NCI-H2029 (cell line): ENCODE data around the gene SPECC1.
"Not testable (repeated sequence)": the region's sequence is repeated elsewhere in the genome, so short reads cannot be mapped to it uniquely, and the experiment has no call there.

Experiments used
- DNase-seq: peaks from one replicate; lab custom pipeline; 2025; lab: John Stamatoyannopoulos, UW

Gene SPECC1

DNA sequence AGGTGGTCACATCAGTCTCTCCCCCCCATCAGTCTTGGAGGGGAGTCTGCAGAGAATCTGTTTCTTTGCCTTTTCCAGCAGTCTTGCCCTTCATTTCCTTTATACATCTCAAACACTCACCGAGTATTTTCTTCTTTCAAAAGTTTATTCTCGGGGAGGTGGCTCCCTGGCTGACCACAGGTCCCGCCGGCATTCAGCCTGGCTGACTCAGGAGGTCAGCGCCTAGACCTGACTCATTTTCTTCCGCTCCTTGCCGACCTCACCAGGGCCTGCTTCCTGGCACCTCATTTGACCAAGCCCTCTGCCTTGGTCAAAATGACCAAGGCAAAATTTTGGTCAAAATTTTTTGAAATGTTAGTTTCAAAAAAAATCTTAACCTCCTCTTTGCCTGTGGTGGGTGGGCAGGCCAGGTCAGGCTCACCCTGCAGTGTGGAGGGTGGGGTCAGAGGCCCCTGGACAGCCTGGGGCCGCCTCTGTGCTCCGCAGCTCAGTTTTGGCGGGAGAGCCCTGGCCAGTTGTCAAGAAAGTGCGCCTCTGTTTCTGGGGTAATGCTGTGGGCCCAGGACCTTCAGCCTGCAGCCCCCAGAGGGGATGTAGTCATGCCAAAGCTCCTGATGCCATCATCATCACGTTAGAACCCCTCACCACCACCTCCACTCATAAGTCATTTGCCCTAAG lies 165.6 kb downstream of the SPECC1 start:
- no peak for DNase-seq

DNA sequence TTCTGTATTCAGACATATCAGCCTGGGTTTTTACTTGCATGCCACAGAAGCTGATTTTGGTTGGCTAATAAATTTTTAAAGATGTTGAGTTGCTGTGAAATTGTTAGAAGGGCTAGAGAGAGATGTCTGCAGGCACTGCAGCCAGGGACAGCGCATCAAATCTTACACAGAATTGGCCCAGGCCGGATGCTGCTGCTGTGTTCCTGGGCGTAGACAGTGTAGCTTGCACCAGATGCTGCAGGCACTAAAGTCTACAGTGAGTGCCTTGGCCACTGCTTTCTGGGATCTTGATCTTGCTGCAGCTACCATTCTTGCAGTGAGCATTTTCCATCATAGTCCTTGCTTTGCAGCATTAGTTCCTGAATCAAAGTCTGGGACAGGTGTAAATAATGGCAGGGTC lies 169.9 kb downstream of the SPECC1 start:
- DNase-seq = no peak

DNA sequence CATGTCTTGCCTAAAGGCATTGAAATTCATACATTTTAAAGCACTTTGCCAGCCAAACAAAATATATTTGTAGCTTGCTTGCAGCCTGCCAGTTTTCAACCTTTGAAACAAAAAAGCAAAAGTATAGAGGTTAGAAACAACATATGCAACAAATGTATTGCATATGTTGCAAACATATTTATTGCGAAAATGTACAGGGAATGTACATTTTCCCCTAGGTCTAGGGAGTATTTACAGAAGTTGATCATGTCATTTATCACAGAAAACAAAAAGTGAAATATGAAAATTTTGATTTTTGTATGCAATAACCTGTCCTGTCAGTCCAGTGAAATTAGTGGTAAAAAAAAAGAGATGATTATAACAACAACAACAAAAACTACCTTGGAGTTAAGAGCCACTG lies 171.5 kb downstream of the SPECC1 start:
- DNase-seq = no peak

DNA sequence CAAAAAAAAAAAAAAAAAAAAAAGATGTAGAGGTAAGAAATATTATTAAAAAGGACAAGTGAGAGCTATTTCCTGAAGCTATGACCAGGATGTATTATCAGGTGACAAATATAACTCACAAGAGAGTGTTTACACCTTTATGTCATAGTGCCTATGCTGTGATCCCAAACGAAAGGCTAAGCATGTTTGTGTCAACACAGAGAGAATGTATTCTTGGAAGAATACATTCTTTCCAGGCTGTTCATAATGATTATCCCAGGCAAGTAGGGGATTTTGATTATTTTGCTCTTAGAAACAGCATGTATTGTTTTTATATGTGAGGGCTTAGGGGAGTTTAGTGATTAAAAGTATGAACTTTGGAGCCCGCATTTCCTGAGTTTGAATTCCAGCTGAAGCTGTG lies 175.0 kb downstream of the SPECC1 start:
- no peak for DNase-seq

DNA sequence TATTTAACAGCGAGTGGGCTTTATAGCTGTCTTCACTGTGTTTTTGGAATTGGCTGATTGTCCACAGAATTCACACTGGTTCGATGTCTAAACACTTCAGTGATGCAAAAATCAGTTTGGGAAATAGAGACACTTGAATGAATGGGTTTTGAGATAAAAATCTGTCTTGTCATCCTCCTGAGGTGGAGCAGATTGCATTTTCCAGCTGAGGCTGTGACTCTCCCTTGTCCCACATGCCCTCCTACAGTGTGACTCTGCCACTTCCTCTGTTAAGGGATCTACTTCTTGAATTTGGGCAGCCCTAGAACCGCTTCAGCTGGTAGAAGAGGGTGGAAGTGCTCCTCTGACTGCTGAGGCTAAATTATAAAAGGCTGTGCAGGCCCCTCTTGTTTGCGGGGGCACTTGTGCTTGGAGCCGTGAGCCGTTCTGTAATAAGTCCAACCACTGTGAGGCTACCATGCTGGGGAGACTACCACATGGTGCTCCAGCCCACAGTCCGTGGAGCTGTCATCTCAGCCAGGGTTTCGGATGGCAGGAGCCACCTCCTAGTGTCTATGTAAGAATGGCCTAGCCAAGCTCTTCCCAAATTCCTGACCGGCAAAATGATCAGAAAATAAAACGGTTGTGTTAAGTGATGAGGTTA lies 175.9 kb downstream of the SPECC1 start:
- no peak for DNase-seq

DNA sequence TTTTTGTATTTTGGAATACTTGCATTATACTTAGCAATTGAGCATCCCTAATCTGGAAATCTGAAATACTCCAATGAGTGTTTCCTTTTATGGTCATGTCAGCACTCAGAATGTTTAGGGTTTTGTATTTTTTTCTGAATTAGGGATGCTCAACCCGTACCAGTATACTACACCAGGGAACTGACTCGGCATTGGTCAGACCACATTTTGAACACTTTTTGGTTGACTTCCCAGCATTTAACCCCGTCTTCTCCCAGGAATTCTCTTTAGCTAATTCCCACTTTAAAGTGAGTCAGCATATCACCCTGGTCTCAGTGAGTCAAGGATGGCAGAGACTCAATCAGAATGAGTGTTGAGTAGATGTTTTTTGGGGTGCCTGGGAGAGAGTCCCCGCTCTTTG lies 177.9 kb downstream of the SPECC1 start:
- no peak for DNase-seq

DNA sequence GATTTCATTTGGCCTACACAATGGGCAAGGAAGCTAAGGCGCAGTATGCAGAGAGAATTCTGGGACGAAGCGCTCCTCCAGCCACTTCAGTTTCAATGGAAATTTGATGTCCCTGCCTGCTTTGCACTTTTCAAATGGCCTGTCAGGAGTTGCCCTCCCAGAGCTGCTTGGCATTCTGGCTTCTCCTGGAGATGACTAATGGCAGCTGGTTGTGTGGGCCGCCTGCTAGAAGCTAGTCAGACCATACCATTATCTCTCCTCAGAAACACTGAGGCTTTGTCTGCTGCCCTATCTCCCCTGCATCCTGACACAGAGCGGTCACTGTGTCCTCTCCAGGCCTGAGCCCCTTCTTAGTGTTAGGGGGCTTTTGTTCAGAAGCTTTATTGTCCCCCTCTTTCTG lies 180.1 kb downstream of the SPECC1 start:
- no peak for DNase-seq

DNA sequence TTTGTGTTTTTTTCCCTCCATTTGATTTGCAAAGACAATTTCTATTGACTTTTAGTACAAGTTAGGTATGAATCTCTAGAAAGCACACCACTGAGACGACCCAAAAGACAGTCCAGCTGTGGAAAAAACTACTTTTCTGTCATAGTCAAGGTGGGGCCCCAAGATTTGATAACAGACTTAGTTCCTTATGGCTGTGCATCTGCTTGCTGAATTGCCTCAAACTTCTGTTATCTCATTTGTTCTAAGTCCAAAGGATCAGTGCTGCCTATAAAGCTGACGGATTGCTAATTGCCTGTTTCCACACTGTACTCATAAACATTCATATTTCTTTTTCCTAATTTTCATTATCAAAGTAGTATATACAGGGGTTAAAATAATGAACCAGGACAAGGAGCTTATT lies 180.8 kb downstream of the SPECC1 start:
- DNase-seq = no peak

DNA sequence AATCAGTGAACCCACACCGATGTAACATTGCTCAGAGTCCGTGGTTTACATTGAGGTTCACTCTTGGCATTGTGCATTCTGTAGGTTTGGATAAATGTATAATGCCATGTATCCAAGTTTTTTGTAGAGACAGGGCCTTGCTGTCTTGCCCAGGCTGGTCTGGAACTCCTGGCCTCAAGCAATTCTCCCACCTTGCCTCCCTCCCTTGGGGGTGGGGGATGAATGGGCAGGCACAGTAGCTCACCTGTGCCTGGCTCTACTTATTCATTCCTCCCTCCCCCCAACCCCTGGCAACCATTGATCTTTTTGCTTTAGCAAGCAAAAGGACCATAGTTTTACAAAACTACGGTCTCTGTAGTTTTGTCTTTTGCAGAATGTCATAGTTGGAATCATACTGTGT lies 181.4 kb downstream of the SPECC1 start:
- DNase-seq = no peak

DNA sequence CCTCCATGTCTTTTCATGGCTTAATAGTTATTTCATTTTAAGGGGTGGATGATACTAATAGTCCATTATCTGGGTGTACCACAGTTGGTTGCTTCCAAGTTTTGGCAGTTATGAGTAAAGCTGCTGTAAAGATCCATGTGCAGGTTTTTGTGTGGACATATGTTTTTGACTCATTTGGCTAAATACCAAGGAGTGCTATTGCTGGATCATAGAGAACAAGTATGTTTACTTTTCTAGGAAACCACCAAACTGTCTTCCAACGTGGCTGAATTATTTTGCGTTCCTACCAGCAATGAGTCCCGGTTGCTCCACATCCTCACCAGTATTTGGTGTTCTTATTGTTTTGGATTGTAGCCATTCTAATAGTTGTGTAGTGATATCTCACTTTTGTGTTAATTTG lies 181.9 kb downstream of the SPECC1 start:
- no peak for DNase-seq

DNA sequence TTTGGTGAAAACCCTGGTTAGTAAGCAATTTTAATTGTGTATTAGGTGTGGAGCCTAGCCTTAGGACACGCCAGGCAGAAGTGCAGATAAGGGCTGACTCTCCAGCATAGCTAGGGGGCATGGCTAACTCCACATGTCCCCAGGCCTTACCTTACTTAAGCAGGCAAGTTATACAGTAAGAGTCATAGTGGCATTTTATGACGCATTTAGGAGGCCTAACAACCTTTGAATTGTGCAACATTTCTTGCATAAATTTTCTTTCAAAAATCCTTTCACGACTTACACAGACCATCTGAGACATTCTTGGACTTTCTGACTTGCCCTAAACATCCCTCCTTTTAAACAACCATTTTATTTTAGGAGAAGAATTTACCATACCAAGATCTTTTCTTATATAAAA lies 187.1 kb downstream of the SPECC1 start:
- not testable (repeated sequence) for DNase-seq

DNA sequence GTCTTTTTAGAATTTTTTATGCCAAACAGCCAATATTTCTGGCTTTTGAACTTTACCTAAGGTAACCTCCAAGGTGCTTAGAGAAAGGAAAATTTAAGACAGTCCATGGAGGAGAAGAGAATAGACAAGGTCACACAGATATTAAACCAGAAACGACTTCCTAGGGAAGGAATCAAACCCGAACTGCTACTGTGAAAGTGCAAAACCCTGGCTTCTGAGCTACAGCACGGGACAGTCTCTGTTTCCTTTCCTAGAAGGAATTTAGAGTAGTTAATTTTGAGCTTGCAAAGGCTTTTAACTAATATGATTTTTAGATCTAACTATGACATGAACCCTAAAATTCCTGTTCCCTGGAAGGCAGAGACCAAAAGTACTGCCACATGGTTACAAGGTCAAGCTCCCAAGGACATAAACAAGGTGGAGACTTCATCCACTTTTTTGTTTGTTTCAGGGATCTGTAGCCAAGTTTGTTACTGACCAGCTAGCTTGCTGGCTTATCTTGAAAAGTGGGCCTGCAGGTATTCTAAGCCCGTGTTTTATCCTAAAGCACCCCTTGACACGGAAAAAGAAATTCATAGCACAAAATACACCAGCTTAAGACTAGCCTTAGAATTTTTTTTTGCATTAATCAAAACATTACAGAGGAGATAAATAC lies 188.2 kb downstream of the SPECC1 start:
- no peak for DNase-seq

DNA sequence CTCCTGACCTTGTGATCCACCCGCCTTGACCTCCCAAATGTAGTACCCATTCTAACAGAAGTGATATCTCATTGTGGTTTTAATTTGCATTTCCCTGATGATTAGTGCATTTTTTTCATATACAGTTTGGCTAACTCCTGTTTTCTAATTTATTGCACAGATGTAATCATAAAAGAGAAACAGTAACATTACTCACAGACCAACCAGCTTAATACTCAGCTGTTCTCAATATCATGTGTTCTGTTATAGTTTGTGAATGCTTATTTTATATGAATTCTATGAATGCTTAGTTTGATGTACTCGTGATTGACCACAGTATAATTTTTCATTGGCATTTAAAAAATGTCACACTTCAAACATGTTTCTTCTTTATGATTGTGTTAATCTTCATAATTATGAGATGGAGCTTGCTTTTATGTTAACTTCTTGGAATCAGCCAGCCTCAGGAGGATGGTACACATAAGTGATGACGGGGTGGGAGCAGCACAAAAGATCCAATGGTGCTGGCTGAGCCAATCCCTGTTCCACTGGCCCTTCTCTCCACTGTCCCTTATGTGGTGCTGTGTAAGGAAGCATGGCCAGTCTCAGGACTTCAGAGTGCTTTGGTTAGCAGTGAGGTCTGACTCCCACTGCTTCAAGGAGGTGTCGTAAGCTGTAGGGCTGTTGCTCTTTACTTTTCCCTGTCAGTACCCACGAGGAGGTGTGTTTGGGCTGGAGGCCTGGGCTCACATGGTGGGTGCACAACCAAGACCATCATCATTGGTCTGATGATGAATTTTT lies 191.0 kb downstream of the SPECC1 start:
- DNase-seq = no peak

DNA sequence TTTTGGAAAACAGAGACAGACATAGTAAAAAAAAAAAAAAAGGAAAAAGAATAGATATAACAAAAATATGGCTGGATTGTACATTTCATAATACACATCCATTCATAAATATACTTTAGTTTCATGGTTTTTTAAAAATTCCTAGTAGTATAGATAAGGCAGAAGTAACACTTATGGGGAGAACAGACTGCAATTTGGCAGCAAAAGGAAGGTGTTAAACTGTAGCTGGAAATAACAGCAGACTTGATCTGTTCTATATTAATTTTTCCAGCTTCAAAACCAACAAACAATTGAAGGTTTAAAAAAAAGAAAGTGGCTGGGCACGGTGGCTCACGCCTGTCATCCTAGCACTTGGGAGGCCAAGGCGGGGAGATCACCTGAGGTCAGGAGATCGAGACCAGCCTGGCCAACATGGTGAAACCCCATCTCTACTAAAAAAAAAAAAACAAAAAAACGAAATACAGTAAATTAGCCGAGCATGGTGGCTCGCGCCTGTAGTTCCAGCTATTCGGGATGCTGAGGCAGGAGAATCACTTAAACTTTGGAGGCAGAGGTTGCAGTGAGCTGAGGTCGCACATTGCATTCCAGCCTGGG lies 191.8 kb downstream of the SPECC1 start:
- DNase-seq = no peak

DNA sequence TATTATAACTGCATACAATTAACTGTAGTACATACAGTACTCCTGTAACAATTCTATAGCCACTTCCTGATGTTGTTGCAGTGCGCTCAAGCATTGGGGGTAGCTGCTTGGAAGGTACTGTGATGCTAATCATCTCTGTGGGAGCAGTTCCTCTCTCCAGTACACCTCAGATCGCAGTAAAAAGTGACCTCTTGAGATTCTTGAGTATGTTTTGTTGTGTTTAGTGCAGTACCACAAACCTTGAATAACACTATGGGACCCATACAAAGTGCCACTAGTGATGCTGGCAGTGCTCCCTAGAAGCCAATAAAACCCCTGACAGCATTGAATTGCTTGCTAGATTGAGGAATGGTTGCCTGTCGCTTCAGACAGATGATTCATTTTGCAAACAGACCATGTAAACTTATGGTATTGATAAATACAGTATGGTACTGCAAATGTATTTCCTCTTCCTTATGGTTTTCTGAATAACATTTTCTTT lies 193.0 kb downstream of the SPECC1 start:
- DNase-seq = no peak

DNA sequence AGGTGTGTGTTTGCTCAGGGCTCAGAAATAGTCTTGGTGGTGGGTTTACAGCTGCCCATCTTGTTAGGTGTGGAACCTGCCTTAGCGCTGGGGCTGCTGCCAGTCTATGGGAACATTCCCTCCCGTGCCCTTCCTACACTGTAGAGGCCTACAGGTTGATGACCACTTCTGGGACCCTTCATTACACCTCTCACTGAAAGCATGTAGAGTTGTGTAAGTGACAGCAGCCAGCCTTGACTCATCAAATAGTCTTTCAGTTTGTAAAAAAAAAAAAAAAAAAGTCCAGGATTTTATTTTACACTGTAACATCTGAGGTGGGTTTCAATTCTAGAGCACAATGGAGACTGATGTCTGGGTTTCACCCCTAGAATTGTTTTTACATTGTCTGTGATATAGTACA lies 193.9 kb downstream of the SPECC1 start:
- no peak for DNase-seq

DNA sequence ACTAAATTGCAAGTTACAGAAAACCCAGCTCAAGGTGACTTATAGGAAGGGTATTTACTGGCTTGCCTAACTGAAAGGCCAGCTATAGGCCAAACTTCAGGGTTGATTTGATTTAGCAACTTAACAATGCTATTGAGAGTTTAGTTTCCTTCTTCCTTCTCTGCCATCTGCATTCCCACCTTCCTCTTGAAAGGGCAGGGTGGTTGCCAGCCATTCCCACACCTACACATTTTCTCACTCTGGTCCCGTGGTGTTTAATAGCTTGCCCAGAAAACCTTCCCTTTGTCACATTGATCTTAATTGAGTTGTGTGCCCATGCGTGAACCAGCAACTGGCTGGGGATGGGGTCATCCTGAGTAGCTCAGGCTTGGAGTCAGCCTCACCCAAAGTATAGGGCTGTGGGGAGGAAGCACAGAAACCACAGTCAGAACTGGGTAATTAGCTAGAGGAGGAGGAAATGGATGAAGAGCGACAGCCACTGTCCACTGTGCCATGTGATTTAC lies 194.7 kb downstream of the SPECC1 start:
- DNase-seq = no peak

DNA sequence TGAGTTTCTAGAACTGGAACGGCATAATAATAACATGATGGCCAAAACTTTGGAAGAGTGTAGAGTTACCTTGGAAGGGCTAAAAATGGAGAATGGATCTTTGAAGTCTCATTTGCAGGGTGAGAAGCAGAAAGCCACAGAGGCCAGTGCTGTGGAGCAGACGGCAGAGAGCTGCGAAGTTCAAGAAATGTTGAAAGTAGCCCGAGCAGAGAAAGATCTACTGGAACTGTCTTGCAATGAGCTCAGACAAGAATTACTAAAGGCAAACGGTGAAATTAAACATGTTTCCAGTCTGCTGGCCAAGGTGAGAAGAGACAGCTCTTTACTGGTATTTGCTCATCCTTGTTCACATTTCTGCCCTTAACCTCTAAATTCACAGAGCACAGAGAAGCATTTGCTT lies 196.4 kb downstream of the SPECC1 start:
- DNase-seq = no peak

DNA sequence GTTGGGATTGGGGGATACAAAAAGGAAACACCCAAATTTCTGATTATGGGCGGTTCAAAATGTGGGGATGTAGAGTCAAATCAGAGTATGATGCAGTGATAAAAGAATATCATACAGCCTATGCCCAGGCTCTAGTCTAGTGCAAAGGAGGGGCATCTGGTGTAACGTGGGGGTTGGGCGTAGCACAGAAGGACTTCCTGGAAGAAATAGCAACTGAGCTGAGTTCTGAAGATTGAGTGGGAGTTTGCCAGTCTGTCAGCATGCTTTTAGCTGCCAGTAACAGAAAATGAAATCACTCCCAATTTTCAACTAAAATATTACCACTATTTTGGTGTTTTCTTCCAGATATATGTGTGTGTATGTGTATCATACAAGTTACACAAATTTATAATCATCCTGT lies 196.9 kb downstream of the SPECC1 start:
- DNase-seq = no peak

DNA sequence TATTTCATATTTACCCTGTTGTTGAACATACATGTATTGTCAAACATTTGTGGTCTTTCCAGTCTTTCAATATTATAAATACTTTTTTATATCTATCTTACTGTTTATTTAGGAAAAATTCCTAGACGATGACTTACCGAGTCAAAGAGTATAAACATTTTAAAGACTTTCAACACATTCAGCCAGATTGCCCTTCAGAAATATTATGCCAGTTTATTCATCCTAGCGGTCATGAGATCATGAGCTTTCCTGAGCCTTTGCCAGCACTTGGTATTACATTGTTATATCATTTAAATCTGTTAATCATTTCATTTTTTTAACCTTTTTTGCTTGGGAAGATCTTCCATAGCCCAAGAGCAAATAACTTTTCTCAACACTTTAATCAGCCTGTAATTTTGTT lies 197.4 kb downstream of the SPECC1 start:
- DNase-seq = no peak

DNA sequence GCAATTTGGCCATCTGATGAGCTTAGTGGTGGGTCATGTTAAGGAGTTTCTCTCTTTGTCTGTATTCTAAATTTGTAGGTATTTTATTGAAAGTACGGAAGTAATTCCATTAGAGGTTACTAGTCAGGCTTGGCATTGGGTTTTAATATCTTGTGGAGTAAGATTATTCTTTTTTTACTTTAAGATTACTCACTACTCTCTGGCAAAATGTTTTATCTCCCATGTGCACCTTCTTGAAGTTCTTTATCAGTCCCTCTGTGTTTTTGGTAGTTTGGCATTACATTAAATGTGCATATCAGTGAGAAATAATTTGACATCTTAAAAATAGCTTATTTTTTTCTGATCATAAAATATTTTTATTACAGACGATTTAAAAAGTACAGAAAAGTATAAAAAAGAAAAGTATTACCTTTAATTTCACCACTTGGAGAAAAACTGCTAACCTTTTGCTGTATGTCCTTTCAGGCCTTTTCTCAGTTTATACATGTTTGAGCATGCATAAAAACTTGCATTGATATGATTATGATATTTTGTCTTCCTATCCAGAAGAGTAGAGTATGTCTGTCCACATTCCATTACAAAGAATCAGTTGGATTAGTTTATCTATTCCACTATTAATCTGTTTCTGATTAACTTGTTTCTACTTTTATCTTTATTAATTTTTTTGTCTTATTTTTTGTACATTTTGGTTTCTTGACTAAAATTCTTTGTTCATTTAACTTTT lies 198.3 kb downstream of the SPECC1 start:
- DNase-seq = no peak
